NOMO-1 treated with DMSO at 0.1 percent for 48 hours (cell line): ENCODE data around the gene QKI.

Source experiments
- DNase-seq: peaks from one replicate; lab custom pipeline; 2025; ENCODE audit not compliant: unreplicated experiment; lab: John Stamatoyannopoulos, UW

The QKI gene

GRCh38 chr6:163391985-163392384, 22.5 kb upstream of the QKI start:
- DNase-seq: no peak

DNA sequence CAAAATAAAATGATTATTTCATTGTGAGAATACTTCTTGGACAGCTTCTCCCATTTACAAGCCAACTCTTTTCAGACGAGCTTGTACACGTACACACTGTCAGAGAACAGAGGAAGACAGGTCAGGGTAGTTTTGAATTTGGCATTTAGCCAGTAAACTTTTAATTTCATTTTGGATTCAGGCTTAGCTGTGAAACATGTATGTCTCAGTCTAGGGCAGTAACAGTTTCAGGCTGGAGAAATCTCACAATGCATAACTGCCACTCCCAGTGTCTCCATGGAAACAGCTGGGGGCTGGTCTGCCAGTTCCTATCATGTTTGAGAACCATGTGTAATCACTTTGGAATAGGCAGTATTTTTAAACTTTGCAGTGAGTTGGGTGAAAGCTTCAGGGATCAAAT, 22.0 kb upstream of the QKI start:
- no peak for DNase-seq

DNA sequence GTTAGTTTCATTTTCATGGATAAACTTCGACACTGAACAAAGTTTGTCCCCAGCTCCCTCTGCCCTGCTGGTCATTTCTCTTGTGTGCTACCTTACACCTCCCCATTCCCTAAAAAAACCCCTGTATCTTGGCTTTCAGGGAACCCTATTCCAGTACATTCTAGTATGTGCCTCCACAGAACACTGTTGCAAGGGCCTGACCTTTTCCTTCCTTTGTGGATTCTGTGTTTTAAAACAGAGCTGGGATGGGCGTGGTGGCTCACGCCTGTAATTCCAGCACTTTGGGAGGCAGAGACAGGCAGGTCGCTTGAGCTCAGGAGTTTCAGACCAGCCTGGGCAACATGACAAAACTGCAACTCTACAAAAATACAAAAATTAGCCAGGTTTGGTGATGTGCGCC, 20.6 kb upstream of the QKI start:
- no peak for DNase-seq

DNA sequence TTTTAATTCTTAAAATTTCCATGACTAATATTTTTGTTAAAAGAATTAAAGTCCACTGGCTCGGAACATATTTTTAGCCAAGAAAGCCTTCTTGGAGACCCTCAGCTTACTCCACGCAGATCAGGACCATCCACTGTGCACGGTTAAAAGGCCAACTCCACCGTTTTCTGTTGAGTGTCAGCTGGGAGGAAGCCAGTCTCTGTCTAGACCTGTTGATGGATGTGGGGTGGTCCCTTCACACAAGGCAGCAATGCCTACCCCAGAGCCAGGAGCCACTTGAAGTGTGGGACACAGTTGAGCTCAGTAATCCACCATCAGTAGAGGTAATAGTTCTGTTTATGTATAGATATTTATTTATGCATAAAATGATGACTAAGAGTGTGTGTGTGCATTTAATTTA, 19.9 kb upstream of the QKI start:
- DNase-seq: no peak

DNA sequence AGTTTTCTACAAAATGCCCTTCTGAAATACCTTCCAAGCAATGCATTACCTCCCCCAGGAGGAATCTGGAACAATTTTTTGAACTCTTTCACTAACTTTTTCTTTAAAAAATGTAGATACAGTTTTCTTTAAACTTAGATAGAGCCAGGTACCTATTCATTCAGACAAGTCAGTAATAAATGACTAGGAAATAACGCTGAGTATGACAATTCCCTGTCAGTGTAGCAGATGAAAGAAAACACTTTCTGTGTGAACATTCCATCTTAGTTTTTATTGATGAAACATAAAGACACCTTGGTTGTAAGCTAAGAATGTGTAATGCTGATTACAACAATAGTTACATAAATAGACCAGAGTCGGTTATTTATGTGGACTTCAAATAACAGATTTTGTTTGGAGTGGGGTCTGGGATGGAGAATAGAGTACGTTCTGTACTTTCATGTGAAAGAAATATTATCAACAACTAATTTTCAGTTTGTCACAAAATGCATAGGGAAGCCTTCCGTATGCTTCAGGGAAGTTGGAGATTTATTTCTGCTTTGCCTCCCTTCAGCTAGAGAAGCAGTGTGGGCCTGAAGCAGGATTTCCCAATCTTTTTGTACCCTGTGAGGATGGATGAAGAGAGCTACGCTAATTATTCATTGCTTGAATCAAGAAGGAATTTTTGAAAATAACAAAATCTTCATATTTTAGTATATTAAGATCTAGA, 19.2 kb upstream of the QKI start:
- no peak for DNase-seq

DNA sequence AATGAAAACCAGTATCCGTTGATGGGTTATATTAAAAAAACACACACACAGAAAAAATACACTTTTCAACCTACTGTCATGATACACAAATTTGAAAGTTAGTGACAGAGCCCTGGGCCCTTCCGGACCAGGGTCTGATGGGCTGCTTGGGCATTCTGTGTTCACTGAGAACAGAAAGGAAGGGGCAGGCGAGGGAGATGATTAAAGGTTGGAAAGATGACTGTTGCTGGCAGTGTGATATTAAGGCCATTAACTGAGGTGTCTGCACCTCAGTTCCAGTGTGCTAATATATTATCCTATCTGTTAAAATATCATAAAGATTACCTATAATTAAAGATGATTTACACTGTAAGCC, 18.7 kb upstream of the QKI start:
- DNase-seq: no peak

DNA sequence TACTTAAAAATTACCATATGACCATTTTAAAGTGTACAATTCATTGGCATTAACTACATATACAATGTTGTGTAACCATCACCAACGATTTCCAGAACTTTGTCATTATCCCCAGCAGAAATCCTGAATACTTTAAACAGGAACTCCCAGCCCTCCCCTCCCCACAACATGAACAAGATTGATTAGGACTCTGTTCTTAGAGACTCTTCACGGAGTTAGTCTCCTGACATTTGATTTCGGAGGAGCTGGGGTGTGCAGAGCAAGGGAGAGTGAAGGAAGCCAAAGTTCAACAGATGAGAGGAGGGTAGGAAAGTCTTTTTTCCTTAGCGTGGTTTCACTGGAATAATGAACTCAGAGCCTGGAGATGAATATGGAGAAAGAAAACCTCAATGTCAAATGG, 17.2 kb upstream of the QKI start:
- no peak for DNase-seq

GRCh38 chr6:163398115-163398514, 16.4 kb upstream of the QKI start:
- DNase-seq: no peak

- DNase-seq: peak; percentile 63
These were observed 15.7 kb upstream of the QKI start for GRCh38 chr6:163398815-163399214.

DNA sequence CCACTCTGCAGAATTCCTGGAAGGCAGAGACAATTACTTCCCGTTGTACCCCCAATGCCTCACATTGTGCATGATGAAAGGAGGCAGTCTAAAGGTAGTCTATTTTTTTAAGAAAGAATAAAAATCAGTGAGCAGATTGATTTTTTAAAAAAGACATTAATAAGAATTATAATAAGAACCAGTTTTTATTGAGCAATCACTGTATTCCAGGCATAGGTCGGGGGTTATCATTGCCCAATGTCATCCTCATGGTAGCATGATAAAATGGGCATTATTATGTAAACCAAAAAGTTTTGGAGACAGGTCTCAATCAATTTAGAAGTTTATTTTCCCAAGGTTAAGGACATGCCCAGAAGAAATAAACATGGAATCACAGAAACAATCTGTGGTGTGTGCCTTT, 14.0 kb upstream of the QKI start:
- no peak for DNase-seq

GRCh38 chr6:163401039-163401885, 13.3 kb upstream of the QKI start:
- no peak for DNase-seq

DNA sequence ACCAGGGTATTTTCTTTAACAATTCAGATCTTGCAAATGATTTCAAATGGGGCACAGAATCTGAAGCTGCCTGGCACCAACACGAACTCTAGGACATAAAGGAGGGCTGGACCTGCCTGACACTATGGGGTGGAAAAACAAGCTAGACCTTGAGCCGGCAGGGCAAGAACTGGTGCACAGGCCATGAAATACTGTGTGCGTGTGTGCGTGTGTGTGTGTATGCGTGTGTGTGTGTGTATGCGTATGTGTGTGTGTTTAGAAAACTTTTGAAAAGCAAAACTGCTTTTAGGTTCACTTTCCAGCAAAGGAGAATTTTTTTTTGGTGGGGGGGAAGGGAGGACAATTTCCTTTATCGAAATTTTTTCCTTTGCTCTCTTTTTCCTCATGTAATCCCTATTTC, 11.9 kb upstream of the QKI start:
- no peak for DNase-seq

DNA sequence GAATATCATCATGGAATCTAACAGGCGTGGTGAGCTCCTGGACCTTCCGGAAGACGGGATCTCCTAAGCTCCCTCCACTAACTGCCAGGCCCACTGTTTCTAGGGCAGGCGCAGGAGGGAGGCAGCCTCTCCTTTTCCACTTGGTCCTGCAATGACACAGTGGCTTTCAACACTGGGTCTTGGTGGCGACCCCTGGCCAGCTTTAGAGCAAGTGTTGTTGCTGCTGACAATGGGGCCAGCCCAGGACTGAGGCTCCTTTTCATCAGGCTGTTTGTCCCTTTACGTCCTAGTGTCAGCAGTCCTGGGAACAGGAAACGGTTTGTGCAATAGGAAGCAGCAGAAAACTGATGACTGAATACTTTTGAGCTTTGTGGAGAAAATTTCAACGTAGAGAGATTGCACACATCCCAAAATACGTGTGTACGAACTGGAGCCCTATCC, 9.7 kb upstream of the QKI start:
- DNase-seq: peak; percentile 77

DNA sequence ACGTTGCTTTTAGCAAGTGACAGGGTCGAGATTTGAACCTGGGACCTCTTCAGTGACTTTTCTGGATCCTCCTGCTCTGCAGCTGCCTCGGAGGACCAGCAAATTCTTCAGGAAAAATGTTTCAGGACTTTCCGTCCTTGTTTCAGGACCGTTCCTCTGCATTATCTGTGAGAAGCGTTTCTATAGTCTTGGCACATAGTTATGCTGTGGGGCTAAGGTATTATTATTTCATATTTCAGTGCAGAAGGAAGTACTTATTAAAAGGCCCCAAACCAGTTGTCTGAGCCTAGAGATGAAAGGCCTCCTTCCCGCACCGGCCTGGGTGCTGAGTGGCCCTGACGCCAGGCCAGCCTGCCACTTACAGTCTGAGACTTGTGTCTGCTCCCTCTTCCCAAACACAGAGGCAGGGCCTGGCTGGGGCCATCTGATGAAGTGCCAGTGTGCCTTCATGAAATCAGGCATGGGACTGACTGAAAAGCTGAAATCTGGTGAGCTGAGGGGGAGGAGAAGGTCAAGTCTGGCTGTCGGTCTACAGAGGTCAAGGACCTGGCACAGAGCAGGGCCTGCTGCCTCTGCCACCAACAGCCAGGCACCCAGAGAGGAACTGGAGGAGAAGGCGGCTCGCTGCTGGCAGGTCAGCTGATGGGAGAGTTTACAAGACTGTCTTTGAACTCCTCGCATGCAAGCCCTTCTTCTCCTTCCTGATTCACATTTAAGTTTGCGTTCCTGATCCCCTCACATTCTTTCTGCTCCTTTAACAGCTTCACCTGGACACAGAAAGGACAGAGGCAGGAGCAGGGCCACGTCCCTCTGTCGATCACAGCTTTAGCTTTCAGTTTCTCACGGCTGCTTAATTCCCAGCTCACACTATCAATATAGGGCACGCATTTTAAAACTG, 8.9 kb upstream of the QKI start:
- DNase-seq: peak; percentile 80

DNA sequence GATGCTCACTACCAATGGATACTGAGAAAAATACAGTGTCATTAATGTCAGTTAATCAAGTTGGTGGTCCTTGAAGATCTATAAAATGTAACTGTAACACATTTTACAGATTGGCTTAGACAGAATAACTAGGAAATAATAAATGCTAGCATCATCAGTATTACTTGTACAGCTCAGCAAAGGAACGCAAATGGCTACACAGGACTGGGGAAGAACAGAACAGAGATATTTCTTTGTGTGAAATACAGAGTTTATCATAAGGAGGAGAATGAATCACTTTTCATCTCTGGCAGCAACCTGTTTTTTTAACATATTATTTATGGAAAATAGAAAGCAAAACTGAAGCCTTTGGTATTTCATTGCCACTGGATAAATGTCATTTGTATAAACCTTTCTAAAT, 8.2 kb upstream of the QKI start:
- DNase-seq: no peak

- no peak for DNase-seq
These were observed 7.7 kb upstream of the QKI start for GRCh38 chr6:163406830-163407229.

GRCh38 chr6:163408352-163408991, 6.0 kb upstream of the QKI start:
- DNase-seq: no peak

DNA sequence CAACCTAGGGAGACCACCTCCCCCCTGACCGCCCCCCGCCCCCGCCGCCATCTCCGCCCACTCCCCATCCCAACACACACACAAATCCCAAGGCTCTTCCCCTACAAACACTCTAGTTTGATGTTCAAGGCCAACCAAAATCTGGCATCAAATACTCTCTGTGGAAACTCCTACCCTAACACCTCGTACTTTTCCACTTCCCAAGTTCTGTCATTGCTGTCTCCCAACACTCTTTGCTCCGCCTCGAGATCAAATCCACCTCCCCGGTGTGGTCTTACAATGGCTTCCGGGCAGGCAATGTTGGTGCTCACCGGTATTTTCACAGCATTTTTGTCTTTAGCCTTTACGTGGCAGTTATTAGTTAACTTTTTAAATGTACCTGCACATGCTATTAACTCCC, 4.8 kb upstream of the QKI start:
- no peak for DNase-seq

DNA sequence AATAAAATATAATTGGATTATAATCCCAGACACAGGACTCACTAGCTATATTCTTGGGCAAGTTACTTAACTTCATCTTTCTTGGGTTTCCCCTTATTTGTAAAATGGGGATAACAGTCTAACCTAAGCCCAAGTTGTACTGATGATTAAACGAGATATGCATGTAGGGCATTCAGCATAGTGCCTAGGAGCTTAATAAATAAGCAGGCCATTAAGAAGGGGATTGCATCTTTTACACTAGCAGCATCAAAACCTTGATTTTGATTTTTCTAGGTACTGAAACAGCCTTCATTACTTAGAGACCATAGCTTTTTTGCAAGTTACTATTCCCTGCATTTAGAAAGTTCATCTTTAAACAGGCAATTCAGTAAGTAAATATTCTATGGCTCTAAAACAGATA, 2.2 kb upstream of the QKI start:
- no peak for DNase-seq

DNA sequence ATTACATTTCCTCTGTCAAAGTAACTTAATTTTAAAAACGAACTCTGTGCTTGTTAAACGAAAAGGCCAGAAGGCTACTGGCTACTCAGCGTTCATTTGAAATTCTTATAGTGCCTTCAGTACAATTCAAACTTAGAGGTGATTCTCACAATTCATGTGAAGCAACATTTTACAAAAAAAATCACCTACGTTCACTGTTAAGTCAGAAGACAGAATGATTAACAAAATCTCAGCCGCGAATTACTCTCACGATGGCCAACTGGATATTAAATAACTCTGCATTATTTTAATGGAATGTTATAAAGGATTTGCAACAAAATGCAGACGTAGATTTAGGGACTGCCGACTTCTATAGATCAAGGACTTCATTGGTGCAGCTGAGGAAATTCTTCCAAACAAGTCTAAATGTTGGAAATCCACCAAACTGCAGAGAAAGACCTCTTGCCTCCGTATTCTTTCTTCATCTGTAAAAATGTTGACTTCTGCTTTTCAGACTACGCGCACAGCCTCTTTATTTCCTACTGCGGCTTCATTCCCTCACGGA, 1.6 kb upstream of the QKI start:
- DNase-seq: peak; percentile 90
